Nucleus accumbens (tissue), 56 donors: ENCODE measurements around the gene APBA2.

Experiments
- DNase-seq, 56 donors: peaks; one replicate each; lab custom pipeline; 2025; lab: John Stamatoyannopoulos, UW

APBA2 gene

DNA sequence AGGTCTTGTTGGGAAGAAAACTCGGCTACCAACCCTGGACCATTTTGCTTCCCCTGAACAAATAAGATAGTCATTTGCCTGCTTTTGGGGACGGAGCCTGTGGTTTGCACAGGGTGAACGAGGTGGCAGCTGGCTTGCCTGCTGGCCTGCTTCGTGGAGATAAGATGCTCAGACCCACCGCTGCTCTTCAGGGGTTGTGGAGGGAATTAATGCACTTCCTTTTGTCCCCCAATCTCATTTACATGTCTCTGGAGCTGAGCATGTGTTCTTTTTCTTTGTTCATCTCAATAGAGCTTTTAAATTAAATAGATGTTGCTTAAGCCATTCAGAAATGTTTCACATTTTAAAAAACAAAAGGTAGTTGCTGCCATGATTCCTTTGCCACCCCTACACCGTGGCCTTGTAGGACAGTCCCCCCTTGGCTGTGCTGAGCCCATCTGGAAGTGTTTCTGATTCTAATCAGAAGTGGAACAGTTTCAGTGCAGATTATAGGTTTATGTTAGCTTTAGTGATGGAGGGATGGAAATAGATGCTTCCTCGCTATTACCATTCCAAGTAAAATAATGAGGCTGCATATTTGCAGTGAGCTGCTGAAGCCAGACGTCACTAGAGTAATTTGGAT, 25.6 kb downstream of the APBA2 start:
- DNase-seq: no peak

DNA sequence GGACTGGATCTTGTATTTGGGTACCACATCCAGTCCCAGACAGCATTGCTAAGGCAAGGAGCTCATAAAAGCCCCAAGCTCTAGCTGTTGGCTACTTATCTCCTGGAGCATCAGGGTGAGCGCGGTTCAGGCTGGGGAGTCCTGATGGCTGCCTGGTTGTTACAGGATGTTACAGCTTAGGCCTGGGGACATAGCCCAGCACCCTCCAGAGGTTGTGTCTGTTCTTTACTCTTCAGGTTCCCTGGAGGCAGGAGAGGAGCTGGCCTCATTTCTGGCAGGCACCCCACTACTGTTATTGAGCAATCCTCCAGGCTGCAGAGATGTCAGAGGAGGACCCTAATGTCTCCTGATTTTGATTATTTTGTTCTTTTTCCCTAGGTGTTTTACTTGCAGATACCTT, 26.6 kb downstream of the APBA2 start:
- DNase-seq: no peak

DNA sequence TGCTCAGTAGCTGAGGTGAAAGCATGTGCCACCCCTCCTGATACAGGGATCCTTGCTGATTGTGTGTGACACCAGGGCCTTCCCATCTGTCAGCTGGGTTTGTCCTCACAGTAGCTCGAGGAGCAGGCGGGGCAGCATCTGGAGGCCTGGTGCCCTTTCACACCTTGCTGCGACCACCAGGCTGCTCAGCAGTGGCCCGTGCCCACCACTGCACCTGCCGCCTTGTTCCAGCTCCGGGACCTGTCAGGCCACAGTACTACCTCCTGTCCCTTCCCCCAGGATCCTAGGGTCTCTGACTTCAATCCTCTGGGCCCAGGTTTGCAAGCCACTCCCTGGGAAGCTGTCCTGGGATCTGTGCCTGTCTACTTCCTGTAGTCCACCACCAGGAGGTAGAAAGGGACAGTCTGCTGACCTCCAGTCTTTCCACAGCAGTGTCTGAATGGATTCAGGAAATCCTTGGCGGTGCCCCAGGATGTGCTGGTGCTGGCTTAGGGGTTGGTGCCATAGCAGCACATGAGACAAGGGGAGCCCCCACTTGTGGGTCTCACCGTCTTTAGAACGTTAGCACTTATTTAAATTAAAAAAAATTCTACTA, 27.5 kb downstream of the APBA2 start:
- DNase-seq: no peak

DNA sequence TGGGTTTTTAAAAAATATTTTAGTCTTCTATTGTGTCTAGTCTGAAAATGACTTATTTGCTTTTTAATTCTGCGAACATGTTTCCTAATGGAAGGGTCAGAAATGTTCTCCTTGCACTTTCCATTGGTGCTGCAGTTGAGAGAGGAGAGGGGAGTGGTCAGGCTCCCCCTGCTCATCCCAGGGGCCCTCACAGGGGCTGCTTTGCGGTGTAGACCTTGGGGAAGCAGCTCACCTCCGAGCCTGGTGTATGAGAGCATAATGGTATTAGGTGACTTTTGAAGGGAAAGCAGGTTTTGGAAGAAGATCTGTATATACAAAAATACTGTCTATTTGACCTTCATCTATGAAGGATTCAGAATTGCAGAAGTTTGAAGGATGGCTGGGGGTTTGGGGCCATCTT, 28.3 kb downstream of the APBA2 start:
- DNase-seq: no peak

DNA sequence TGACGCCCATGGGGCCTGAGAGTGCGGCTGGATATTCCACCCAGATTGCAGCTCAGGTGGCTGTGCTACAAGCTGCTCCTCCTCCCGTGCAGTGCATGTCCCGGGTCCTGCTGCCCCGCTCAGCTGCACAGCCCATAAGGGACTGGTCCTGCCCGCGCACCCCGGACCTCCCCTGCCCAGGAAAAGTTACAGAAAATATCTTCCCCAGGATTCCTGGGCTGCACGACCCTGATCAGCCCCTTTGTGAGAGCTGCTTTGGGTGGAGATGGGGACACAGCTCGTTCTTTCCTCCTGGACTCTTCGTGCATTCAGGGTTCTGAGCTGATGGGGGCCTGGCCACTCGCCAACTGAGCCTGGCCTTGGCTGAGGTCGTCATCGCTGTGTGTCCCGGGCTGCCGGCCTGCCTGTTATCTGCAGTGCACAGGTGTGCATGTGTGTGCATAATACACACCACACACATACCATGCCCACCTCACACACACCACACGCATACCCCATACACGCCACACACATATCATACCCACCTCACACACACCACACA, 28.8 kb downstream of the APBA2 start:
- DNase-seq: no peak

DNA sequence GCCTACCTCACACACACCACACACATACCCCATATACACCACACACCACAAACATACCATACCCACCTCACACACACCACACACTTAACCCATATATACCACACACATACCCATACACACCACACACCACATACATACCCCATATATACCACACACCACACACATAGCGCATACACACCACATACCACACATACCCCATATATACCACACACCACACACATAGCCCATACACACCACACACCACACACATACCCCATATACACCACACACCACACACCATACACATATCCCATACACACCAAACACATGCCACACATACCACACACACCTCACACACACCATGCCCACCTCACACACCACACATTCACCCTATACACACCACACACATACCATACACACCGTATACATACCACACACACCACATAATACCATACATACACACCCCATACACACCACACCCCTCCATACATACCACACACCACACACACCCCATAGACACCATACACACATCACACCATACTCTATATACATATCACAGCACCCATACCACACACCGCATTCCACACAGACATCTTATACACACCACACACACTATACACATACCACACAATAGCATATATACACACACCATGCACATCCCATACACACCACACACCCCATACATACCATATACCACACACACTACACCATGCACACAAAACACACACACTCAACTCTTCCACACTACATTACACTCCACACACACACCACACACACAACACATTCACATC, 29.5 kb downstream of the APBA2 start:
- no peak for DNase-seq

DNA sequence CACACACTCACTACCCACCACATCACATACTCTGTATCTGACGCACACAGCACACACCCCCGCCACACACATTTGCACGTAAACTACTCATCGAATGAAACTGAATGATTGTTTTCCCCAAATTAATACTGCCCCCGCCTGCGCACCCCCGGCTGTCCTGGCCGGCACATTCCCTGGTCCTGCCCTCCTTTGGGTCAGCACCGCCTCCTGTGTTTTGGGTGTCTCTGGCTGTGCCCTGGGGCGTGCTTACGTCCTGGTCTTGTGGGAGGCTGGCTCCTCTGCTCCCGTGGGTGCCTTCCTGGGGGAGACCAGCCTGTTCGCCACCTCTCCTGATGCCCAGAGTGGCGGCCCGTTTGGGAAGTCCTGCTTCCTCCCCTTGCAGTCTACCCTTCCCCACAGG, 30.2 kb downstream of the APBA2 start:
- no peak for DNase-seq

DNA sequence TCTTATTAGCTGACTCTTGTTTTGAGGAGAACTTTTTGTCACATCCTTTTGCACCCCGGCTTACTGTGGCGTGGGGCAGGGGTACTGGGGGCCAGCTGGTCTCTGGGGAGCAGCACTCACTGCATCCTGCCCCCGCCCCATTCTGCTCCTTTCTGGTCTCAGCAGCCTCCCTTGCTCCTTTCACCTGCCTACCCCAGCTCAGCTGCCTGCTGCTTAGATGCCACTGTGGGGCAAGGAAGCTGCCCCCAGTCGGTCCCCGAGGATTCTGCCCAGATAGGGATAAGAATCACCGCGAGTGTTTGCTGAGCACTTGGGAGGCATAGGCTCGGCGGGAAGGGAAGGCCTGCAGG, 32.0 kb downstream of the APBA2 start:
- DNase-seq: no peak

DNA sequence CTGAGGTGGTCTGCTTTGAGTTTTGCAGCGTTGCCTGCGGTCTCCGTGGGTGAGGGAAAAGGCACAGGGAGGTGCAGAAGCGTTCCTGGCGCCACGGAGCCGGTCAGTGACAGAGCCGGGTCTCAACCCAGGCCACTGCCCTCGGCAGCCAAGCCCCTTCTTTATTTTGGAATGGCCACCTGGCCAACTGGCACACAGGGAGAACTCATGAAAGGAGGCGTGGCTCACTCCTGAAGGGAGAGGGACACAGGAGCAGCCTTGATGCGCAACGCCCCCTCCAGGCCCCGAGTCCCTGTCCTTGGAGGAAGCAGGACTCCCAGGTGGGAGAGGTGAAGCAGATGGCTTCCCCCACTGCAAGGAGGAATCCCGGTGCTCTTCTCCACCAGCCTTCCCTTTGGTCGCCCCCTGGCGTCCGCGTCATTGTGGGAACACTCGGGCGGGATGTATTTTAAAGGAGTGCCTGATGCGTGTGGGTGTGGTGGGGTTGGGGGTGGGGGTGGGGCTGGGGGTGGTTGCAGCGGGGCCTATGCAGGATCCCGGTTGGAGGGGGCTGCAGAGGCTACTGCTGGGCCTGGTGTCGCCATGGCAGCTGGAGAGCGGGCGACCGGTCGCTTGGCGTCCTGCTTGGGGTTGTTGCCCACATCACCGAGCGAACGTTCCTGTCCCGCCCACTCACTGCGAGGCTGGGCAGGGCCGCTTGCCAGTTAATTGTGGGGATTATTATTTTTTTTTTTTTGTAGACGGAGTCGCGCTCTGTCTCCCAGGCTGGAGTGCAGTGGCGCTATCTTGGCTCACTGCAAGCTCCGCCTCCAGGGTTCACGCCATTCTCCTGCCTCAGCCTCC, 32.6 kb downstream of the APBA2 start:
- DNase-seq: no peak

DNA sequence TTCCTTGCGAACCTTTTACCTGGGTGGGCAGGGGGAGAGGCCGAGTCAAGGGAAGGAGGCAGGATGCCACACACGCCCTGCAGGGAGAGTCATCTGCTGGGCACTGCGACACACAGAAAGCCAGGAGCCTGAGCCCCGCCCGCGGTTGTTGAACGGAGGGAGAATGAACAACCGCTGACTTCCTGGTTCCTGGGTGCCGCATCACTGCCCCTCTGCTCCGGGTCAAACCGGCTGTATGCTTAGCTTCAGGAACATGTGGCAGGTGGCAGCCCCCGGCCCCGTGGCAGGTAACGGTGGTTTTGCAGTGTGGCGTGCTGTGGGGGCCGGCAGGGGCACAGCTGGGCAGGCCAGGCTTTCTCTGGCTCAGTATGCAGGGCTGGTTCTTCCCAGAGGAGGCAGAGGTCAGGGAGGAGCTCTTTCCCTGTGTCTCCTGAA, 33.4 kb downstream of the APBA2 start:
- DNase-seq: no peak

DNA sequence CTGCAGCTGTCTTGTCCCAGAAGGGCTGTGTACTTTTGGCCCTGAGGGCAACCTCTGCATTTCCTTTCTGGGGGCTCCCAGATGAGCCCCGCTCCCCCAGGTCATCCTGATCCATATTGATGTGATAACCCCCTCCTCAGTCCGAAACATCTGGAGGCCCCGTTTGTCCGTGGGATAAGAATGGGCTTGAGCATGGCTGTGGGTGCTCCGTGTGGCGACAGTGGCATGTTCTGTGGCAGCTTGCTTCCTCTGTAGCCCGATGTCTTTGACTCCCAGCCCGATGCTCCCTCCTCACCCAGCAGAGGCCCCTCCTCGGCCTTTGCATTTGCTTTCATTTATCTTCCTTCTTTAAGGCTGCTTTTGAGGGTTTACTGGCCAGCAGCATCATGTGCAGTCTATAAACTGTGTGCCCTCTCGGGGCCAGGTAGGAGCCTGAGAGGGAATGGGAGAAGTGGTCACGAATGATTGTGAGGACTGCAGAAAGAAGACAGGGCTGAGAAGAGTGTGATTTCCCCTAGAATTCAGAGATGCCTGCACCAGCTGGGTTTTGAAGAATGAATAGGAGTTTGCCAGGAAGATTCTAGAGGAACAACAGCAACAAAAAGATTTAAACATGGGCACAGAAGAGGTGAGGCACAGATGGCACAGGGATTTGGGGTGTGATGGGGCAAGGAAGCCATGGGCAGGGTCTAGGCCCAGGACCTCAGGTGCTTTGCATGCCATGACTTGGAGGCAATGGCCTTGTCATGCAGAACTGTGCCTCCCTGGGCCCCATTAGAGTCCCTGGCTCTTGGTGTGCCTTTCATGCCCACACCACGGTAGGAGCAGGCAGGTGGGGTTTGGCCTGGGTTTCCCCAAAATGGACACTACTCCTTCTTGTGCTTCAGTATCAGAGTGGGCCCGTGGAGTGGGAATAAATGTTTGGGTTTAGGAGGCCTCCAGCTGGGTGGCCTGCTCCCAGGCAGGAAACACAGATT, 34.2 kb downstream of the APBA2 start:
- no peak for DNase-seq

DNA sequence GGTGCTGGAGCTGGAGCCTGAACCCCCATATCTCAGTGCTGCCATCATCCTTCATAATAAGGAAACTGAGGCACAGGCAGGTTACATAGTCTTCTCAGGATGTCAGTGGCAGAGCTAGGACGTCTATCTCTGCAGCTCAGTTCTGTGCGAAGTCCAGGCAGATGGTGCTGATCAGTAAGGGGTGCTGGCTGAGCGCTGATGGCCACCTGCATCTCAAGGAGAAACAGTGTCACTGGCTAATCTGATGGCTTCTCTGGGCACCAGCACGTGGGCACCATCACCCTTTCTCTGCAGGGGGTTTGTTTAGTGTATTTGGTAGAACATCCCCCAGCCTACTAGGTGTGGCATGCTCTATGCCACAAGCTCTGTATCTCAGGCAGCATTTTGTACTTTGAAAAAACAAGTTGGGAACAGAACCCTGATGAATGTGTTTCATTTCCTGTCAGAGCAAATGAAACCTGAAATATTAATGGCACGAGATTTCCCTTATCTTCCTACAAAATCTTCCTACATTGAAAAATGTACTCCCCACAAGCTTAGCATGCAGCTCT, 35.1 kb downstream of the APBA2 start:
- DNase-seq: no peak

DNA sequence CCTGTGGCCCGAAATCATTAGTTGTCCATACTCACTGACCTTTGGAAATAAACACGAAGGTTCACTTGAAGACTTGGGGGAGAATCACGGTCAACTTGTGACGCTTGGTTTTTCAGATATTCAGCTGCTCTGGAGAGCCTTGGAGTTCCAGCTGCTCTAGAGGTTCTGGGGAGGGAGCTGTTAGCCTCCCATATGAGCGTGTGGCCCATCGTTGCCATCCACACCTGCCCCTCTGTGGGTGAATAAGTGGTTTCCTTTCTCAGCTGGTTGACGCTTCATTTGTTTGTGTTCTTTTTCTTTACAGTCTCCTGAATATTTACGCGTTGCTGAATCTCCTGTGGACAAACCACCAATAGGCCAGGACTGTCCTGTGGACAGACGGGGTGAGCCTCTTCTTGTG, 35.6 kb downstream of the APBA2 start:
- no peak for DNase-seq

DNA sequence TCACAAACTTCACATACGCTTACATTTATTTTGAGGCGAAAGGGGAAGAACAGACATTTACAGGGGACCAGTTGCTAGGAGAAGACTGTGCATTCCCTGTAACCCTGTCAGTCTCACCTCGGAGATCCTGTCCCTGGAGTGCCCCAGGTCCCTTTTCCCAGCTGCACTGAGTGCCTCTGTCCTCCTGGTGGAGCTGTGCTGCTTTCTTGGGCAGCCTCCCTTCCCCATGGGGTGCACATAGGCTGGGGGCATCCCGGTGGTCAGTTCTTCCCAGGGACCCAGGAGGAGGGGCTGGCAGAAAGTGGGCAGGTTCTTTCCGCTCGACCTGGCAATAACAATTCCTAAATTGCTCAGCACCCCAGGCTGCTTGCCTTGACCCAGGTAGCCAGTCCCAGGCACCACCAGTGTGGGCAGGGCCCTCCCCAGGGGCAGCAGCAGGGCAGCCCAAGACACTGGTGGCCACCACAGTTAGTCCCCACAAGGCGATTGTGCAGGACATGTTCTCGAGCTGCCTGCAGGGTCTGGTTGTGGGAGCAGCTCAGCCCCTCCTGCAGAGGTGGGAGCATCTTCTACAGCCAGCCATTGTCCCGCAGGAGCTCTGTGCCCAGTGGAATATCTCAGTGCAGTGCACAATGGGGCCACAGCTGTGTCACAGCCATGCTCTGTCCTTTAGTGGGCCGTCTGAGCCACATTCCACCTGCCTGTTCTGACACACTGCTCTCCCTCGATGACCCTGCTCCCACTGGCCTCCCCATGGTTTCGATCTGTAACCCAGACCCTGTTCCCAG, 36.3 kb downstream of the APBA2 start:
- DNase-seq: peak in 1 of 56 donors; percentile 35

DNA sequence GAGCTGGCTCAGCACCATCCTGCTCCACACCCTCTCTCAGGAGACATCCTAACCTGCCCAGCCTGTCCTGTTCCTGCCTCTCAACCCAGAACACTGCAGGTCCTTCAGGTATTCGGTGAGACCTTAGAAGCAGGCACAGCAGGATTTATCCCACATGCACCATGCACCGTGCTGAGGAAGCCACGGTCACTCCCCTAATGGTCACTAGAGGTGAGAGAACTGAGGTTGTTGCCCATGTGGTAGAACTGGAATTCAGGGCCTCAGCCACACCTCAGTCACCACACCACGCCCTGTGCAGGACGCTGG, 36.9 kb downstream of the APBA2 start:
- DNase-seq: no peak

DNA sequence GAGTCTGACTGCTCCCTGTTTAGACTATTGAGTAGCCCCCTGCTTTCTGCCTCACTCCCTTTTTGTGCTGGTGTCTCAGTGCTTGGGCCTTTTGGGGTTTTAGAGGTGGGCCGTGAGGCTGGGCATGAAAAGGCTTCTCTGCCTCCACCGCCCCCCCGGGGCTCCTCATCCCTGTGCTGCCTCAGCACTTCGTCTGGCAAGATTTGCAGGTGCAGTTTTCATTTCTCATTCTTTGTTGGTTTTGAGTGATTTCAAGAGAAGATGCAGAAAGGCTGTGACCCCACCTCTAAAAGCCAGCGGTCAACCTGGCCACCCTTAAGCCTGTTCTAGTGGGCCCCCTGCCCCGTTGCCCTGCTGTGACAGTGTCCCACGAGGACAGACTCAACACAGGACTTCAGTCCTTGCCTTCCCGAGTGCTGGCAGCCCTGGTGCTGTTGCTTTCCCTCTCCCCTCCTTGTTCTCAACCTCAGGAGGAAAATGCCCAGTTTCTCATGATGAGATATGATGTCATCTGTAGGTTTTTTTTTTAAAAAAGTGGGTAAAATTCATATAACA, 38.0 kb downstream of the APBA2 start:
- no peak for DNase-seq

DNA sequence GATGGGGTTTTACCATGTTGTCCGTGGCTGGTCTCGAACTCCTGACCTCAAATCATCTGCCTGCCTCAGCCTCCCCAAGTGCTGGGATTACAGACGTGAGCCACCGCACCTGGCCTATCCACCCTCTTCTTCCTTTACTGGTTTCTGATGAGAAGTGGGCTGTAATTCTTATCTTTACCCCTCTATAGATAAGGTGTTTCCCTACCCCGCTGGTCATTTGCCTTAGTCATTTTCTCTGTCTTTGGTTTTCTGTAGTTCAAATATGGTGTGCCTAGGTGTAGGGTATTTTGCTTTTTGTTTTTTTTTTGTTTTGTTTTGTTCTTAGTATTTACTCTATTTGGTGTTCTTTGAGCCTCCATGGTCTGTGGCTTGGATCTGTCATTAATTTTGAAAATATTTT, 41.3 kb downstream of the APBA2 start:
- DNase-seq: no peak

DNA sequence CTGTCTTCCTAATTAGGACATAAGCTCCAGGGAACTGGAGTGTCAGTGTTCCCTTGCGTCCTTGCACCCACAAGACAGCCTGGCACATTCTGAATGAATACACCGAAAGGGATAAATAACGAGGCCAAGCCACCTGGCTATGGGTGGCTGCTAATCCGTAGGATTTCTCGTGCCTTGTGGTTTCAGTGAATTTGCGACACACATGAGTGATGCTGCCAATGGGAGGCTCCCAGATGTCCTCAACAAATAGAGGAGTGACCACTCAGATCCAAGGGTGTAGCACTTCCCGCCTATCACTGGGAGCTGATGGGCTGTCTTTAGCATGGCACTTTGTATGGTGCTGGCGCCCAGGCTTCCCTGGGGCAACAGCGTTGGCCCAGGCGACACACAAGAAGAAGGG, 43.4 kb downstream of the APBA2 start:
- DNase-seq: no peak

DNA sequence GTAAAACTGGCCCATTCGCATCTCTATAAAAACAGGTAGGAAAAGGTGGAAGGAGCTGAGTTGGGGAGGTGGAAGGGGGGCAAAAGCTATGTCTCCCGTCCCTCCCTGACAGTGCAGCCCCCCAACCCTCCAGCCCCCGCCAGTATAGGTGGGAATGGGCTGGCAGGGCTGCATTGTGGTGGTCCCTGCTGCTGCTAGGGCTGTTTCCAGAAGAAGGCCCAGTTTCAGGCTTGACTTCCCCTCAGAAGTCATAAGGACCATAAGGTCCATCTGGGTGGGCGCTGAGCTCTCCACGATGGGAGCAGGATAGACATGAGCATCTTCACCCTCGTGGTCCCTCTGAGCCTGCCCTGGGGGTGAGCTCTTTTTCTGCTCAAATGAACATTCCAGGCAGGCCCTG, 44.2 kb downstream of the APBA2 start:
- DNase-seq: no peak
